IMR-90 (cell line): ENCODE results near the gene PDLIM5. TPM values are rescaled to one million over a fixed set of nuclear protein-coding genes. Genes with fewer than 3 reads are reported as not detected.

Experiments used
- ATAC-seq: fragments of 200-7000 bp; cut with Tn5 transposase; 2 replicates; pipeline ENCODE4 v1.9.1; 2020; ENCODE audit warnings: low read depth, mild to moderate bottlenecking, moderate library complexity
- BruUV-seq: library from RNA; stranded (reverse); fragments of 400-500 nt; replicated peaks from 2 replicates; lab custom pipeline; 2021; lab: Mats Ljungman, UMichigan
- CTCF ChIA-PET: fragments of 300-600 bp; formaldehyde crosslinking; extraction: SDS; loops from one replicate; lab custom pipeline; 2021; ENCODE audit warnings: antibody characterized with exemption; lab: Yijun Ruan, JAX
- POLR2A ChIA-PET: fragments of 300-600 bp; sonication (Branson Sonifier 250); formaldehyde crosslinking; loops from one replicate; lab custom pipeline; 2022; ENCODE audit warnings: antibody characterized with exemption; ENCODE audit not compliant: unreplicated experiment; lab: Charles Lee
- DNase-seq: peaks from one replicate; pipeline ENCODE4 v3.0.0; 2013
- H2AFZ ChIP-seq: replicated peaks from 2 replicates; pipeline ENCODE3; 2013; ENCODE audit warnings: low read length, mild to moderate bottlenecking; ENCODE audit not compliant: poor library complexity
- H2AK5ac ChIP-seq: 2 replicates; pipeline ENCODE4 v1.6.1; 2013; ENCODE audit warnings: low read depth, low read length, inconsistent platforms
- H2AK9ac ChIP-seq: replicated peaks from 2 replicates; pipeline ENCODE3; 2013; ENCODE audit warnings: mild to moderate bottlenecking, low read depth, low read length, moderate library complexity; ENCODE audit not compliant: poor library complexity
- H2BK120ac ChIP-seq: 2 replicates; pipeline ENCODE4 v1.6.1; 2013; ENCODE audit warnings: low read depth, low read length, inconsistent platforms
- H2BK15ac ChIP-seq: 3 replicates; pipeline ENCODE4 v1.6.1; 2013; ENCODE audit warnings: low read depth, low read length, inconsistent platforms
- H2BK20ac ChIP-seq: 2 replicates; pipeline ENCODE4 v1.6.1; 2013; ENCODE audit warnings: low read depth, mild to moderate bottlenecking, inconsistent platforms, low read length, moderate library complexity
- H2BK5ac ChIP-seq: 2 replicates; pipeline ENCODE4 v1.6.1; 2013; ENCODE audit warnings: mild to moderate bottlenecking, low read depth, low read length, inconsistent platforms; ENCODE audit not compliant: poor library complexity, severe bottlenecking
- H3K14ac ChIP-seq: replicated peaks from 2 replicates; pipeline ENCODE4 v1.6.1; 2013; ENCODE audit warnings: low read depth, low read length, inconsistent platforms
- H3K18ac ChIP-seq: 2 replicates; pipeline ENCODE4 v1.6.1; 2013; ENCODE audit warnings: low read depth, low read length, control low read depth
- H3K23ac ChIP-seq: 2 replicates; pipeline ENCODE4 v1.6.1; 2013; ENCODE audit warnings: low read depth, low read length, inconsistent platforms
- H3K27ac ChIP-seq: 2 replicates; pipeline ENCODE4 v1.5.1; 2013; ENCODE audit warnings: mild to moderate bottlenecking, control low read depth, low read length; ENCODE audit not compliant: insufficient read depth
- H3K27me3 ChIP-seq: 2 replicates; pipeline ENCODE4 v1.6.1; 2013; ENCODE audit warnings: low read length; ENCODE audit not compliant: control insufficient read depth, insufficient read depth
- H3K36me3 ChIP-seq: 2 replicates; pipeline ENCODE4 v1.6.1; 2013; ENCODE audit warnings: low read length, mixed read lengths; ENCODE audit not compliant: control insufficient read depth, insufficient read depth
- H3K4ac ChIP-seq: 2 replicates; pipeline ENCODE4 v1.6.1; 2013; ENCODE audit warnings: low read depth, low read length, inconsistent platforms
- H3K4me1 ChIP-seq: 2 replicates; pipeline ENCODE4 v1.6.1; 2013; ENCODE audit warnings: low read length, mixed read lengths; ENCODE audit not compliant: control insufficient read depth, insufficient read depth
- H3K4me2 ChIP-seq: 2 replicates; pipeline ENCODE4 v1.6.1; 2013; ENCODE audit warnings: low read depth, mild to moderate bottlenecking, control low read depth, low read length, moderate library complexity
- H3K4me3 ChIP-seq: 2 replicates; pipeline ENCODE4 v1.5.1; 2013; ENCODE audit warnings: low read depth, mild to moderate bottlenecking, control low read depth, low read length, moderate library complexity; ENCODE audit not compliant: insufficient read depth
- H3K56ac ChIP-seq: 2 replicates; pipeline ENCODE4 v1.6.1; 2013; ENCODE audit warnings: low read length, inconsistent platforms; ENCODE audit not compliant: insufficient read depth; ENCODE audit errors: extremely low read depth
- H3K79me1 ChIP-seq, 2 experiments: 2 replicates each; pipeline ENCODE4 v1.6.1; 2013; ENCODE audit warnings: low read length in 2 of 2, inconsistent platforms in 1 of 2, low read depth in 1 of 2
- H3K9ac ChIP-seq: 2 replicates; pipeline ENCODE4 v1.6.1; 2013; ENCODE audit warnings: low read depth, low read length, control low read depth
- H3K9me1 ChIP-seq: 2 replicates; pipeline ENCODE4 v1.6.1; 2013; ENCODE audit warnings: low read length, inconsistent platforms; ENCODE audit not compliant: insufficient read depth
- H3K9me3 ChIP-seq: 2 replicates; pipeline ENCODE4 v1.6.1; 2013; ENCODE audit warnings: low read length; ENCODE audit not compliant: control insufficient read depth, insufficient read depth
- H4K20me1 ChIP-seq: 2 replicates; pipeline ENCODE4 v1.6.1; 2013; ENCODE audit warnings: low read length, inconsistent platforms; ENCODE audit not compliant: insufficient read depth
- H4K5ac ChIP-seq: 2 replicates; pipeline ENCODE4 v1.6.1; 2013; ENCODE audit warnings: mild to moderate bottlenecking, low read depth, low read length, control low read depth
- H4K8ac ChIP-seq, 2 experiments: 2 replicates each; pipeline ENCODE4 v1.6.1; 2013; ENCODE audit warnings: low read depth in 2 of 2, low read length in 2 of 2, control low read depth in 1 of 2, inconsistent platforms in 1 of 2
- H4K91ac ChIP-seq: 2 replicates; pipeline ENCODE4 v1.6.1; 2013; ENCODE audit warnings: low read depth, low read length, inconsistent platforms; ENCODE audit not compliant: insufficient read depth
- BHLHE40 ChIP-seq: fragments of 150-350 bp; IDR thresholded peaks from 2 replicates; pipeline ENCODE4 v1.6.1; 2016; ENCODE audit warnings: mild to moderate bottlenecking, low read depth, low read length
- CEBPB ChIP-seq: IDR thresholded peaks from 2 replicates; pipeline ENCODE4 v1.6.1; 2012; ENCODE audit warnings: low read depth, low read length, improper control_type of control experiment
- CHD1 ChIP-seq: IDR thresholded peaks from 2 replicates; pipeline ENCODE4 v1.6.1; 2012; ENCODE audit warnings: low read depth, low read length, improper control_type of control experiment
- FOS ChIP-seq: fragments of 150-350 bp; IDR thresholded peaks from 2 replicates; pipeline ENCODE4 v1.6.1; 2016; ENCODE audit warnings: low read depth, low read length
- MAFK ChIP-seq: IDR thresholded peaks from 2 replicates; pipeline ENCODE4 v1.6.1; 2012; ENCODE audit warnings: low read depth, low read length, improper control_type of control experiment
- MAZ ChIP-seq: IDR thresholded peaks from 2 replicates; pipeline ENCODE4 v1.6.1; 2012; ENCODE audit warnings: low read depth, mild to moderate bottlenecking, low read length, improper control_type of control experiment, moderate library complexity, borderline replicate concordance
- MXI1 ChIP-seq: IDR thresholded peaks from 2 replicates; pipeline ENCODE4 v1.6.1; 2012; ENCODE audit warnings: low read depth, mild to moderate bottlenecking, low read length, moderate library complexity, borderline replicate concordance
- NFE2L2 ChIP-seq: fragments of 150-350 bp; IDR thresholded peaks from 2 replicates; pipeline ENCODE4 v1.6.1; 2016; ENCODE audit warnings: low read depth, mild to moderate bottlenecking, low read length
- POLR2A ChIP-seq: IDR thresholded peaks from 2 replicates; pipeline ENCODE4 v1.6.1; 2012; ENCODE audit warnings: mild to moderate bottlenecking, low read depth, low read length
- RAD21 ChIP-seq: IDR thresholded peaks from 2 replicates; pipeline ENCODE4 v1.6.1; 2012; ENCODE audit warnings: low read length, improper control_type of control experiment
- RCOR1 ChIP-seq: IDR thresholded peaks from 2 replicates; pipeline ENCODE4 v1.6.1; 2012; ENCODE audit warnings: mild to moderate bottlenecking, low read length, improper control_type of control experiment; ENCODE audit not compliant: insufficient replicate concordance
- RFX5 ChIP-seq: IDR thresholded peaks from 2 replicates; pipeline ENCODE4 v1.8.0; 2012; ENCODE audit warnings: low read depth, mild to moderate bottlenecking, low read length, moderate library complexity
- SMC3 ChIP-seq: fragments of 150-350 bp; IDR thresholded peaks from 2 replicates; pipeline ENCODE4 v1.6.1; 2016; ENCODE audit warnings: low read depth, mild to moderate bottlenecking, antibody characterized with exemption, low read length, moderate library complexity
- USF2 ChIP-seq: fragments of 150-350 bp; IDR thresholded peaks from 2 replicates; pipeline ENCODE4 v1.6.1; 2017; ENCODE audit warnings: mild to moderate bottlenecking, antibody characterized with exemption, low read length, low read depth
- WGBS, 2 experiments: methylation state at CpG; one replicate each; pipeline versions ENCODE4 v1.1.5 to v1.1.7; 2013; ENCODE audit warnings: missing lambda C conversion rate in 2 of 2; ENCODE audit not compliant: insufficient read length in 1 of 2; ENCODE audit errors: extremely low coverage in 2 of 2; 5-methylcytosine and 5-hydroxymethylcytosine counted together
- dilution Hi-C: fragments of 300-500 bp; cut with HindIII; formaldehyde crosslinking; loops from one replicate; pipeline ENCODE4 v1.14.3; 2018; ENCODE audit warnings: low sequenced_read_pairs; ENCODE audit not compliant: unreplicated experiment
- in situ Hi-C: fragments of 300-500 bp; cut with MboI; formaldehyde crosslinking; loops from 3 replicates; pipeline ENCODE4 v1.14.3; 2019; ENCODE audit warnings: low sequenced_read_pairs, inconsistent platforms, mixed read lengths
- intact Hi-C: fragments of 100-400 bp; cut with micrococcal nuclease; formaldehyde crosslinking; loops from 2 replicates; pipeline ENCODE4 v1.10.0; 2022
- polyA plus RNA-seq, 3 experiments: library from polyadenylated mRNA; depleted of rRNA; stranded (reverse); fragments of >200 nt; gene quantifications; 2 replicates each; pipeline ENCODE4 v1.2.3, GENCODE V29; 2012; ENCODE audit warnings: low replicate concordance in 1 of 3
- total RNA-seq: library from RNA; depleted of rRNA; stranded (reverse); fragments of >200 nt; gene quantifications from 2 replicates; pipeline ENCODE4 v1.2.3, GENCODE V29; 2012
- TF ChIP-seq, protein P1 (sequence below): fragments of 150-350 bp; IDR thresholded peaks from 2 replicates; pipeline ENCODE4 v1.6.1; 2016; ENCODE audit warnings: low read depth, mild to moderate bottlenecking, low read length, moderate library complexity, borderline replicate concordance
- TF ChIP-seq, protein P2 (sequence below): conservative IDR thresholded peaks from 2 replicates; pipeline ENCODE4 v1.5.1; 2012; ENCODE audit warnings: mild to moderate bottlenecking, low read depth, low read length, improper control_type of control experiment

PDLIM5 gene
- total and polyA plus RNA-seq, 2 of the 4 experiments (the other 2 are of a cell fraction): 96.5 to 188 TPM

DNA sequence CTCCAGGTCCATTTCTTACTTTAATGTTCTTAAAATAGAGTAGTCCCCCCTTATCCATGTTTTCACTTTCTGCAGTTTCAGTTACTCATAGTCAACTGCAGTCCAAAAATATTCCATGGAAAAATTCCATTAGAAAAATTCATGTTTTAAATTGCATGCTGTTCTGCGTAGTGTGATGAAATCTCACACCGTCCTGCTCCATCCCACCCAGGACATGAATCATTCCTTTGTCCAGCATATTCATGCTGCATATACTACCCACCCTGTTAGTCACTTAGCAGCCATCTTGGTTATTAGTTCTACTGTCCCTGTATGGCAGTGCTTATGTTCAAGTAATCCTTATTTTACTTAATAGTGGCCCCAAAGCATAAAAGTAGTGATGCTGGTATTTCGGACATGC is 5.4 kb upstream of the PDLIM5 start:
- peak overlapping the region; percentile 57; the same call in 1 of the 2 replicates for H2BK120ac ChIP-seq
- in situ Hi-C loops (no loop called here), intact Hi-C loops (no loop called here), dilution Hi-C loops (no loop called here)
- H3K9me3 ChIP-seq: no peaks in the 10 kb centered on the region
- WGBS, 2 experiments: no CpG with 5 or more reads among the region's 3 CpGs
- no peak overlapping the region for H3K4me3 ChIP-seq
- 0 out of 3 replicates have a peak overlapping the region, but pooled peaks have one; percentile 31 for H2BK15ac ChIP-seq
- H3K18ac ChIP-seq: peak overlapping the region; percentile 63; the same call in 1 of the 2 replicates
- ChIA-PET POLR2A (no interaction called here), CTCF (no interaction called here)
- H3K4me1 ChIP-seq: peaks cover 7% of the 10 kb centered on the region
- H4K8ac ChIP-seq: peak overlapping the region in 1 of 2 experiments; percentile 77; a peak in 1 of 4 replicates
- no peak overlapping the region for H3K27ac ChIP-seq
- no peak overlapping the region for H3K56ac ChIP-seq
- H4K91ac ChIP-seq: no peak overlapping the region
- no peaks in the 10 kb centered on the region for H3K27me3 ChIP-seq
- H3K9ac ChIP-seq: no peak overlapping the region
- ATAC-seq (peak; percentile 86), DNase-seq (peak; percentile 95)
- H2BK20ac ChIP-seq: peak overlapping the region; percentile 76
- no peak overlapping the region; the same call in 1 of the 2 replicates for H4K5ac ChIP-seq
- peak overlapping the region; percentile 58; the same call in 1 of the 2 replicates for H3K14ac ChIP-seq
- peak overlapping the region; percentile 58 for H2AFZ ChIP-seq
- no peak overlapping the region; the same call in 1 of the 2 replicates for H3K4me2 ChIP-seq
- H3K4ac ChIP-seq: peak overlapping the region; percentile 65; the same call in 1 of the 2 replicates
- no peaks in the 10 kb centered on the region for H3K79me1 ChIP-seq
- TF ChIP-seq BHLHE40 (0 out of 2 replicates have a peak, but pooled peaks have one; percentile 10), RCOR1 (no peak), MXI1 (no peak), POLR2A (no peak), MAZ (no peak), CHD1 (no peak), NFE2L2 (no peak), SMC3 (no peak), MAFK (0 out of 2 replicates have a peak, but pooled peaks have one; percentile 12), USF2 (no peak), RAD21 (no peak), RFX5 (no peak), FOS (peak; percentile 55), CEBPB (peak; percentile 94)
- TF ChIP-seq, protein P1, sequence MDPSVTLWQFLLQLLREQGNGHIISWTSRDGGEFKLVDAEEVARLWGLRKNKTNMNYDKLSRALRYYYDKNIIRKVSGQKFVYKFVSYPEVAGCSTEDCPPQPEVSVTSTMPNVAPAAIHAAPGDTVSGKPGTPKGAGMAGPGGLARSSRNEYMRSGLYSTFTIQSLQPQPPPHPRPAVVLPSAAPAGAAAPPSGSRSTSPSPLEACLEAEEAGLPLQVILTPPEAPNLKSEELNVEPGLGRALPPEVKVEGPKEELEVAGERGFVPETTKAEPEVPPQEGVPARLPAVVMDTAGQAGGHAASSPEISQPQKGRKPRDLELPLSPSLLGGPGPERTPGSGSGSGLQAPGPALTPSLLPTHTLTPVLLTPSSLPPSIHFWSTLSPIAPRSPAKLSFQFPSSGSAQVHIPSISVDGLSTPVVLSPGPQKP: no peak
- TF ChIP-seq, protein P2, sequence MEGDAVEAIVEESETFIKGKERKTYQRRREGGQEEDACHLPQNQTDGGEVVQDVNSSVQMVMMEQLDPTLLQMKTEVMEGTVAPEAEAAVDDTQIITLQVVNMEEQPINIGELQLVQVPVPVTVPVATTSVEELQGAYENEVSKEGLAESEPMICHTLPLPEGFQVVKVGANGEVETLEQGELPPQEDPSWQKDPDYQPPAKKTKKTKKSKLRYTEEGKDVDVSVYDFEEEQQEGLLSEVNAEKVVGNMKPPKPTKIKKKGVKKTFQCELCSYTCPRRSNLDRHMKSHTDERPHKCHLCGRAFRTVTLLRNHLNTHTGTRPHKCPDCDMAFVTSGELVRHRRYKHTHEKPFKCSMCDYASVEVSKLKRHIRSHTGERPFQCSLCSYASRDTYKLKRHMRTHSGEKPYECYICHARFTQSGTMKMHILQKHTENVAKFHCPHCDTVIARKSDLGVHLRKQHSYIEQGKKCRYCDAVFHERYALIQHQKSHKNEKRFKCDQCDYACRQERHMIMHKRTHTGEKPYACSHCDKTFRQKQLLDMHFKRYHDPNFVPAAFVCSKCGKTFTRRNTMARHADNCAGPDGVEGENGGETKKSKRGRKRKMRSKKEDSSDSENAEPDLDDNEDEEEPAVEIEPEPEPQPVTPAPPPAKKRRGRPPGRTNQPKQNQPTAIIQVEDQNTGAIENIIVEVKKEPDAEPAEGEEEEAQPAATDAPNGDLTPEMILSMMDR: no peak
- no peaks in the 10 kb centered on the region for H4K20me1 ChIP-seq
- peak overlapping the region; percentile 77 for H2BK5ac ChIP-seq
- H3K9me1 ChIP-seq: peaks cover 4% of the 10 kb centered on the region; the same call in 1 of the 2 replicates
- H3K23ac ChIP-seq: no peak overlapping the region
- BruUV-seq: no TSS peak
- no peaks in the 10 kb centered on the region for H3K36me3 ChIP-seq
- H2AK9ac ChIP-seq: no peak overlapping the region
- no peak overlapping the region for H2AK5ac ChIP-seq
